A673 (cell line): Measurements from ENCODE around the gene TFCP2L1.

Source experiments
- CTCF ChIP-seq: fragments of 300-800, 200-600 bp; sonication (generic); conservative IDR thresholded peaks from 2 replicates; pipeline ENCODE4 v1.5.1; 2017; ENCODE audit warnings: low read depth, mild to moderate bottlenecking, antibody characterized with exemption, low read length, moderate library complexity, mixed read lengths
- EZH2 ChIP-seq: fragments of 200-600 bp; sonication (generic); IDR thresholded peaks from 2 replicates; pipeline ENCODE4 v1.6.1; 2017; ENCODE audit warnings: borderline replicate concordance, low read depth, mild to moderate bottlenecking, mixed read lengths, antibody characterized with exemption, low read length; ENCODE audit not compliant: poor library complexity, severe bottlenecking

- no peak for TF ChIP-seq CTCF
- no peak for TF ChIP-seq EZH2
Measured at GRCh38 chr2:121177896-121178295, 107.1 kb downstream of the TFCP2L1 start.
